Loucy (cell line): Measurements from ENCODE around the gene GPR32.

Experiments used
- CTCF ChIP-seq: fragments of 200-600 bp; sonication (generic); conservative IDR thresholded peaks from 2 replicates; pipeline ENCODE4 v1.5.1; 2014; ENCODE audit warnings: mild to moderate bottlenecking, antibody characterized with exemption, low read length
- EZH2phosphoT487 ChIP-seq: fragments of 200-600 bp; IDR thresholded peaks from 2 replicates; pipeline ENCODE4 v1.6.1; 2018; ENCODE audit warnings: antibody characterized with exemption, mild to moderate bottlenecking, moderate library complexity, borderline replicate concordance

- 0 out of 2 replicates have a peak, but pooled peaks have one; percentile 19 for TF ChIP-seq CTCF
- no peak for TF ChIP-seq EZH2phosphoT487
These were observed 25.9 kb downstream of the GPR32 start for GRCh38 chr19:50796128-50796633.
